Esophagus muscularis mucosa (tissue), 4 donors: ENCODE measurements around the gene RBFOX2. TPM values are rescaled to one million over a fixed set of nuclear protein-coding genes. Genes with fewer than 3 reads are reported as not detected.

Experiments
- DNase-seq: peaks from one replicate; pipeline ENCODE4 v3.0.0-alpha.2; 2017; ENCODE audit errors: extremely low spot score
- H3K27ac ChIP-seq, 4 donors: fragments of 200-600 bp; sonication (generic); replicated peaks in 1 of 4; 1 replicate in 3 of 4; 2 replicates in 1 of 4; pipeline ENCODE4 v1.5.1; 2016 to 2019; ENCODE audit warnings: mild to moderate bottlenecking in 1 of 4
- H3K27me3 ChIP-seq, 4 donors: fragments of 200-600 bp; sonication (generic); one replicate each; pipeline versions ENCODE4 v1.5.1 to v1.6.0; 2016 to 2019
- H3K36me3 ChIP-seq, 4 donors: fragments of 200-600 bp; sonication (generic); one replicate each; pipeline ENCODE4 v1.5.1; 2016 to 2019
- H3K4me1 ChIP-seq, 4 donors: fragments of 200-600 bp; sonication (generic); one replicate each; pipeline ENCODE4 v1.5.1; 2016 to 2019
- H3K4me3 ChIP-seq, 4 donors: fragments of 200-600 bp; sonication (generic); 1 replicate in 2 of 4; 2 replicates in 2 of 4; pipeline ENCODE4 v1.5.1; 2016 to 2019; ENCODE audit warnings: mild to moderate bottlenecking in 4 of 4, moderate library complexity in 1 of 4
- H3K9me3 ChIP-seq, 4 donors: fragments of 200-600 bp; sonication (generic); 1 replicate in 3 of 4; 2 replicates in 1 of 4; pipeline ENCODE4 v1.5.1; 2016 to 2019
- EP300 ChIP-seq: sonication (generic); formaldehyde crosslinking; IDR thresholded peaks from one replicate; pipeline ENCODE4 v1.6.1; 2017; ENCODE audit warnings: antibody characterized with exemption
- POLR2A ChIP-seq: fragments of 450-650 bp; IDR thresholded peaks from one replicate; pipeline ENCODE4 v1.6.1; 2017; ENCODE audit warnings: antibody characterized with exemption, moderate library complexity, mild to moderate bottlenecking, low read depth
- POLR2AphosphoS5 ChIP-seq, 2 donors: sonication (generic); formaldehyde crosslinking; IDR thresholded peaks; one replicate each; pipeline ENCODE4 v1.6.1; 2017; ENCODE audit warnings: antibody characterized with exemption in 2 of 2
- WGBS: methylation state at CpG from one replicate; pipeline ENCODE4 v1.1.5; 2018; 5-methylcytosine and 5-hydroxymethylcytosine counted together
- intact Hi-C: fragments of 100-400 bp; cut with DNase I; formaldehyde crosslinking; loops from one replicate; pipeline ENCODE4 v1.15.1; 2023
- total RNA-seq, 4 donors: library from RNA; depleted of rRNA; stranded (reverse); fragments of >200 nt; gene quantifications; one replicate each; pipeline versions ENCODE4 v1.1.0 to v1.2.1, GENCODE V29; 2016
- TF ChIP-seq, protein P1 (sequence below), 3 experiments: fragments of 200-600 bp in 2 of 3; fragments of 450-650 bp in 1 of 3; sonication (generic) in 2 of 3; IDR thresholded peaks; one replicate each; pipeline ENCODE4 v1.5.1; 2017 to 2019; ENCODE audit warnings: antibody characterized with exemption in 3 of 3, mild to moderate bottlenecking in 2 of 3, moderate library complexity in 1 of 3

The RBFOX2 gene
- total RNA-seq, 4 donors from 2014 or later = 113 to 179 (median 155) TPM

DNA sequence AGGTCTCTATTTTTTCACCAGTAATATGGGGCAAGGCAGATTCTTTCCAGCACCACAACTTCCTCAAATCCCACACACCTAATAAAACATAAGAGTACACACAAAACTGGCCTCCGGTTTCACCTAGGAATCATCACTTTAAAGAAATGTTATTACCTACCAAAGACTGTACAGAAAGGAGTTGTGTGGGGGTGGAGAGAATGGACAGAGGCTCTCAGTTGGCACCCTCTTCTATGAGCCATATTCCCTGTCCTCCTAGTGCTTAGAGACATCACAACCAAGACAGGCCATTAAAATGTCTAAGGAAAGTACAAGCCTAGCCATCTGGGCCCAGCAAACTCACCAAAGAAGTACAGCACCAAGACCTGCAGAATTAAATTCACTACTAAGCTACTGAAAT is 56.1 kb downstream of the RBFOX2 start:
- no peak for DNase-seq
- Histone ChIP-seq H3K27ac (peak overlapping the region; percentile 80 to 84 (median 82)), H3K36me3 (no peaks in the 10 kb centered on the region), H3K27me3 (no peaks in the 10 kb centered on the region), H3K9me3 (no peaks in the 10 kb centered on the region), H3K4me3 (no peak overlapping the region), H3K4me1 (peaks cover 46 to 89% (median 78%) of the 10 kb centered on the region in 4 donors)
- intact Hi-C loops = no loop called here
- WGBS = 40% methylated on average over 1 of the region's 1 CpG
- TF ChIP-seq POLR2AphosphoS5 (IDR thresholded peaks at IDR 0.05) (no peak), POLR2A (no peak), EP300 (no peak)
- TF ChIP-seq, protein P1, sequence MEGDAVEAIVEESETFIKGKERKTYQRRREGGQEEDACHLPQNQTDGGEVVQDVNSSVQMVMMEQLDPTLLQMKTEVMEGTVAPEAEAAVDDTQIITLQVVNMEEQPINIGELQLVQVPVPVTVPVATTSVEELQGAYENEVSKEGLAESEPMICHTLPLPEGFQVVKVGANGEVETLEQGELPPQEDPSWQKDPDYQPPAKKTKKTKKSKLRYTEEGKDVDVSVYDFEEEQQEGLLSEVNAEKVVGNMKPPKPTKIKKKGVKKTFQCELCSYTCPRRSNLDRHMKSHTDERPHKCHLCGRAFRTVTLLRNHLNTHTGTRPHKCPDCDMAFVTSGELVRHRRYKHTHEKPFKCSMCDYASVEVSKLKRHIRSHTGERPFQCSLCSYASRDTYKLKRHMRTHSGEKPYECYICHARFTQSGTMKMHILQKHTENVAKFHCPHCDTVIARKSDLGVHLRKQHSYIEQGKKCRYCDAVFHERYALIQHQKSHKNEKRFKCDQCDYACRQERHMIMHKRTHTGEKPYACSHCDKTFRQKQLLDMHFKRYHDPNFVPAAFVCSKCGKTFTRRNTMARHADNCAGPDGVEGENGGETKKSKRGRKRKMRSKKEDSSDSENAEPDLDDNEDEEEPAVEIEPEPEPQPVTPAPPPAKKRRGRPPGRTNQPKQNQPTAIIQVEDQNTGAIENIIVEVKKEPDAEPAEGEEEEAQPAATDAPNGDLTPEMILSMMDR (IDR thresholded peaks at IDR 0.05) = no peak

DNA sequence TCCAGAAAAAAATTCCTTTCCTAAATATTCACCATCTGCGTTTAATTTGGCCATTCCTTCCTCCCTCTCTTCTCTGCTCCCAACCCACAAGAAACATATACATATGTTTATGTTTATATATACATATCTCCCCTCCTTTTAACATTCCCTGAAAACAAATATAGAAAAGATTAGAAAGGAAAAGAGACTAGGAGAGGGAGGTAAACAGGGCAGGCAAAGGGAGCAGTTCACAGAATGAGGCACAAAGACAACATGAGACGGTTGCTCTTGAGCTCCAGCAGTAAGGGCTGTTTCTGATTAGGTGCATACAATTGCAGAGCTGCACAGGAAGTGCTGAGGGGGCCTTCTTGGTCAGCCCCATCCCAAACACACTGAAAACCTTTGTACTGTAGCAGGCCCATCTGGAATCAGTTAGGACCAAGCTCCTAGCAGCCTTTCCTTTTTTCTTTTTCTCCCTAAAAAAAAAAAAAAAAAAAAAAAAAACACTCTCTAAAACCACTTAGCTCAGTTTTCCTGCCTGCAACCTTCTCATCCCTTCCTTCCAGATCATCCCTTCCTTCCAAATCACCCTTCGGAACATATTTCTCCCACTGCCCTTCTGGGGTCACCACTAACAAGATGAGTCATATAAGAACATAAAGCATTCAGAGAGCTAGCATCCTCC is 57.0 kb downstream of the RBFOX2 start:
- no peaks in the 10 kb centered on the region for H3K9me3 ChIP-seq
- no peak overlapping the region for H3K4me3 ChIP-seq
- no peaks in the 10 kb centered on the region for H3K36me3 ChIP-seq
- intact Hi-C loops = no loop called here
- 22% methylated on average over 3 of the region's 3 CpGs for WGBS
- TF ChIP-seq EP300 = no peak
- TF ChIP-seq, protein P1 (IDR thresholded peaks at IDR 0.05) = no peak
- no peak for TF ChIP-seq POLR2A
- no peak for TF ChIP-seq POLR2AphosphoS5 (IDR thresholded peaks at IDR 0.05)
- H3K27me3 ChIP-seq = no peaks in the 10 kb centered on the region
- no peak for DNase-seq
- peaks cover 48 to 89% (median 73%) of the 10 kb centered on the region in 4 donors for H3K4me1 ChIP-seq
- H3K27ac ChIP-seq = peak overlapping the region; percentile 80 to 84 (median 82)

DNA sequence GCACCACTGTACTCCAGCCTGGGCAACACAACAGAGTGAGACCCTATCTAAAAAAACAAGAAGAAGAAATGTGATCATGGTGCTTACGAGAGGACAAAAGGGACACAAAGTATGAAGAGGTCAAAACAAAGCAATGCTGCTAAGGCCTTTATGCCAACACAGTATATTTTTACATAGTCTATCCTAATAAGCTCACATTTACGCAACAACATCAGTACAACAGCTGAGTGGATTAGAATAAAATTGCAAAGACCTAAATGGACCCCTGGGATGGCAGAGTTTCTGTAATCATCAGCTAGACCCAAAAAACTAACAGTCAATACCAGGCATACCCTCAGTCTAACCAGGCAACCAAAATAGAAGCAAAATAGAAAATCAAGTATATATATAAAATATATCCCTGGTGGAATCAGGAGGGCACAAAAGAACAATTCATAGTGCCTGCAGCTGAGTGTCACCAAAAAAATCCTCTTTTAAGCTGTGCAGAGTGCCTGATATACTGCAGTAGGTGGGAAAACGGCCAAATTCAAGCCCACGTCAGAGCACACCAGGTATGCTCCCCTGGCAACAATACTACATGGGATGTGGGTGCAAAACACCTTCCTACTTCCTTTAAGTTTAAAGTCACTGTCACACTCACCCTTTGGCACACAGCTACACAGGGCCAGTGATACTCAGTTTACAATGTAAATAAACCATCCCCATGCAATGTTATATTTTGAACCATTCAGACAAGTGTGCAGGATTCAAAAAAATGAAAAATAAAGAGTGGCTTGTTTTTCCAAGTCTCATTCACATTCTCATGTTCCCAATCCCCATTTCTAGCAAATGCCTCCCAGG is 57.8 kb downstream of the RBFOX2 start:
- Histone ChIP-seq H3K9me3 (no peaks in the 10 kb centered on the region), H3K27me3 (no peaks in the 10 kb centered on the region), H3K36me3 (no peaks in the 10 kb centered on the region), H3K4me1 (peaks cover 48 to 87% (median 69%) of the 10 kb centered on the region in 4 donors), H3K4me3 (no peak overlapping the region), H3K27ac (peak overlapping the region; percentile 80 to 84 (median 82))
- intact Hi-C loops = no loop called here
- 54% methylated on average over 4 of the region's 4 CpGs for whole genome bisulfite sequencing
- TF ChIP-seq EP300 (no peak), POLR2A (no peak), POLR2AphosphoS5 (IDR thresholded peaks at IDR 0.05) (no peak)
- TF ChIP-seq, protein P1 (IDR thresholded peaks at IDR 0.05) = no peak
- DNase-seq = no peak

DNA sequence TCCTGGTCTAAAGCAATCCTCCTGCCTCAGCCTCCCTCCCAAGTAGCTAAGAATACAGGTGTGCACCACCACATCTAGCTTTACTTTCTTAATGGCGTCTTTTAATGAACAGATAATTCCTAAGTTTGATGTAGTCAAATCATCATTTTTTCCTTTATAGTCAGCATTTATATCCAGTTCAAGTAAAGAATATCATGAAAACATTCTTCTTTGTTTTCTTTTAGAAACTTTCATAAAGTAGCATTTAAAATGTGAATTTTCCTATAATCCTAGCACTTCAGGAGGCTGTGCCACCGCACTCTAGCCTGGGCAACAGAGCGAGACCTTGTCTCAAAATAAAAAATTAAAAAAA is 61.6 kb downstream of the RBFOX2 start:
- H3K4me3 ChIP-seq = no peak overlapping the region
- TF ChIP-seq, protein P1 (IDR thresholded peaks at IDR 0.05) = no peak
- TF ChIP-seq EP300 (no peak), POLR2AphosphoS5 (IDR thresholded peaks at IDR 0.05) (no peak), POLR2A (no peak)
- H3K4me1 ChIP-seq = peaks cover 24 to 67% (median 47%) of the 10 kb centered on the region in 4 donors
- intact Hi-C loops = loop anchor here (5.0 kb wide), 1 partner anchor 60 kb away; the partner anchor contains the start of gene RBFOX2
- 98% methylated on average over 3 of the region's 3 CpGs for WGBS
- DNase-seq = no peak
- no peaks in the 10 kb centered on the region for H3K36me3 ChIP-seq
- no peaks in the 10 kb centered on the region for H3K27me3 ChIP-seq
- H3K27ac ChIP-seq = peak overlapping the region in 1 of 4 donors; percentile 11
- no peaks in the 10 kb centered on the region for H3K9me3 ChIP-seq
